CD1c-positive myeloid dendritic cell (primary cell): Measurements from ENCODE around the gene TIMM23B.
A peak's percentile ranks its signal among the peaks of the same experiment; 100 is the strongest.
"Not testable (repeated sequence)": the region's sequence is repeated elsewhere in the genome, so short reads cannot be mapped to it uniquely, and the experiment has no call there.

ENCODE experiments used
- DNase-seq: peaks from one replicate; pipeline ENCODE4 v3.0.0-alpha.2; 2016; ENCODE audit errors: extremely low spot score

TIMM23B gene, protein sequence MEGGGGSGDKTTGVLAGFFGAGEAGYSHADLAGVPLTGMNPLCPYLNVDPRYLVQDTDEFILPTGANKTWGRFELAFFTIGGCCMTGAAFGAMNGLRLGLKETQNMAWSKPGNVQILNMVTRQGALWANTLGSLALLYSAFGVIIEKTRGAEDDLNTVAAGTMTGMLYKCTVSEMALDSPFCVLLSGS

GRCh38 chr10:49941447-49942338 lies at the start of gene TIMM23B, which contains the start of gene PARG:
Gene TIMM23B, plus strand, starts transcription at chr10:49942053. Its CDS starts 142 bp downstream, at chr10:49942195.
Gene PARG, minus strand, starts transcription at chr10:49942027. Its CDS starts 302 bp downstream, at chr10:49941725.
- DNase-seq: peak; percentile 93

- not testable (repeated sequence) for DNase-seq
Observed at GRCh38 chr10:49899999-49900398, 41.9 kb upstream of the TIMM23B start.

GRCh38 chr10:49900406-49900805 lies 41.4 kb upstream of the TIMM23B start:
- DNase-seq: not testable (repeated sequence)

DNA sequence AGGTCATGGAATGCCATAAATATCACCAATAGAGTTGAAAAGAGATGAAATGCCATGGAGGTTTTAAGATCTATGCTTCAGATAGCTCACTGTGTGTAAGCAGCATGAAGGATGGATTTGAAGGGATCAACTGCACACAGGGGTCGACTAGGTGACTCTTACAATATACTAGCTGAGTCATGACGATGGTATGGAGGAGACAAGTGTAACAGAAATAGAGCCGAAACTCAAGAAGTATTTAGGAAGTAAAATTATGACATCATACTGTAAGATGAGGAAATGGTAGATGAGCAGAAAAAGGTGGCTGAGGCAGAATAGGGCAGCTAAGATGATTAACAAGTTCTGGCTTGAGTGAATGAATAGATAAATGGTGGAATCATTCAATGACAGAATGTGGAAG lies 38.0 kb upstream of the TIMM23B start:
- not testable (repeated sequence) for DNase-seq

GRCh38 chr10:49908290-49909080 lies 33.4 kb upstream of the TIMM23B start:
- DNase-seq: not testable (repeated sequence)

- DNase-seq: not testable (repeated sequence)
Observed at GRCh38 chr10:49910295-49910694, 31.6 kb upstream of the TIMM23B start.

- not testable (repeated sequence) for DNase-seq
Observed at GRCh38 chr10:49916451-49916850, 25.4 kb upstream of the TIMM23B start.

GRCh38 chr10:49917927-49918326 lies 23.9 kb upstream of the TIMM23B start:
- not testable (repeated sequence) for DNase-seq

- not testable (repeated sequence) for DNase-seq
Observed at GRCh38 chr10:49922041-49922440, 19.8 kb upstream of the TIMM23B start.

DNA sequence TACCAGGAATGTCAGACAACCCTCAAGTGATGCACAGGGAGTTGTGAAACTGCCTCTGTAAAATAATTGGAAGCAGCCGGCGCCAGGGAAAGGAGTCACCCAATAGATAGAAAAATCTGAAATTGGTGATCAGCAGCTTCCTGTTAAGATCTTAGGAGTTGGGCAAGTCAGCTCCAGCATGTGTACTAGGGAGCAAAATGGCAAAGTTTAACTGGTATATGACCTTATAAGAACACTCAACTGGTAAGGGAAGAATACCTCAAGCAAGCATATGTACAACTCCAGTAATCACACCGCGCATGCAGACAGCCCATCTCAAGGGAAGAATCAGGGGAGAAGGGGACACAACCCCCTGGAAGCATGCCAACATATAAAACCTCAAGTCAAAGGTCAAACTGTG lies 18.3 kb upstream of the TIMM23B start:
- DNase-seq: not testable (repeated sequence)

DNA sequence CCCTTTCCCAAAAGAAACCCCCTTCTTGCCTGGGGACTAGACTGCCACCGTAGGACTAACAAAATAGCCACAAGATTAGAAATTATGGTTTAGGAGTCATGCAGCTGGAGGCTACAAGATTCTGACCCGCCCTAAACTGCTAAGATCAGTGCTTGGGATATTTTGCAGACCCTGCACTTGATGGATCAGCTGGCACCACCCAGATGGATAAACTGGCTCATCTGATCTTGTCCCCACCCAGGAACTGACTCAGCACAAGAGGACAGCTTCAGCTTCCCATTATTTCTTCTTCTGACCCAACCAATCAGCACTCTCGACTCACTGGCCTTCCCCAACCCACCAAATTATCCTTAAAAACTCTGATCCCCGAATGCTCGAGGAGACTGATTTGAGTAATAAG lies 10.6 kb upstream of the TIMM23B start:
- not testable (repeated sequence) for DNase-seq

DNA sequence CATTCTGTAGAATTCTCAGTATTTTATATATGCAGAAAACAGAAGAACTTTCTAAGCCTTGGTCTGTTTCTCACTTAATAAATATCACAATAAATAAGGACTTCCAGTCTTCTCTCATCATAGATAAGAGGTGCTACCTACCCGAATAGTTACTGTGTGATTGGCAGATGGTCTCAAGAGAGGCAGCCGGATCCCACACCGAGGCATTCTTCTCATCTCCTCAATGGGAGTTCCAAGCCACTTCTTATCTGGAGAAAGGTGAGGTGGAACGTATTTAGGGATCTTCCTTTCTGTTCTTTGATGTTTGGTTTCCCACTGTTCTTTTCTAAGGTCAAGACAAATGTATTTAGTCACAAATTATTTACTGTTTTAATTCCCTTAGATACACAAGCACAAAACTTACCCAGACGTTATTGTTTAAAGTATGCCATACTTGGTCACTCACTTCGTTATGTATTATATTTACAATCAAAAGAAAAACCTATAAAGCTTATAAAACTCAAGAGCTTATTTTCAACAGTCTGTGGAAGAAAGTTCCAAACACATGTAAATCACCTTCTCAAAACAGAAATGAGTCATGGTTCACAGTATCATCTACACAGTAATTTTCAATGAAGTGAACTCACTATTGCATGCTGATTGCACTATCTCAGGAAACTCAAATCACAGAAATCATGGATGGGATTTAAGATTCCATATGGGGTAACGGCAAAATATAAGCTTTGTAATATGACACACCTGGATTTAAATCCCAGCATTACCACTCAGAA lies 9.7 kb upstream of the TIMM23B start:
- DNase-seq: not testable (repeated sequence)

GRCh38 chr10:49942339-49942705 lies 469 bp downstream of the TIMM23B start:
- not testable (repeated sequence) for DNase-seq

DNA sequence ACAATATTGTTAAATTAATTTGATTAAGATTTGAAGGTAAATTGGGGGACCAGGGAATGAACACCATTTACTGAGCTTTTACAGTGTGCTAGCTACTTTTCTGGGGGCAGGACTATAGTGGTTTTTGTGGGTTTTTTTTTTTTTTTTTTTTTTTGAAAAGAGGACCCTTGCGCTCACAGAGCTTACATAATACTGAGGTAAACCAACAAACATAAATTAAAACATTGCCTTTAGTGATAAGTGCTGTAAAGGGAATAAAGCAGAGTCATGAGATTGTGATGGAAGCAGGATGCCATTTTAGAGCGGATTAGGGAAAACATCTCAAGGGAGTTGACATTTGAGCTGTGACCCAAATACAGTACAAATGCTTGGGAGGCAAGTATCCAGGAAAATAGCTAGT lies 1.8 kb downstream of the TIMM23B start:
- DNase-seq: not testable (repeated sequence)

DNA sequence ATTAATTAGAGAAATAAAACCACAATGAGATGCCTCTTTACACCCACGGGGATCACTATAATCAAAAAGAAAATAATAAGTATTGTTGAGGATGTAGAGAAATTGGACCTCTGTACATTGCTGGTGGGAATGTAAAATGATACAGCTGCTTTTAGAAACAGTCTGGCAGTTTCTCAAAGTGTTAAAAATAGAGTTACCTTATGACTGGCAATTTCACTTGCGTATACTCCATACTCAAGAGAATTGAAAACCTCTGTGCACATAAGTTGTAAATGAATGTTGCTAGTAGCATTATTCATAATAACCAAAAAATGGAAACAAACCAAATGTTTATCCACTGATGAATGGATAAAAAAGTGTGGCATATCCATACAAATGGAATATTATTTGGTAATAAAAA lies 6.3 kb downstream of the TIMM23B start:
- not testable (repeated sequence) for DNase-seq

DNA sequence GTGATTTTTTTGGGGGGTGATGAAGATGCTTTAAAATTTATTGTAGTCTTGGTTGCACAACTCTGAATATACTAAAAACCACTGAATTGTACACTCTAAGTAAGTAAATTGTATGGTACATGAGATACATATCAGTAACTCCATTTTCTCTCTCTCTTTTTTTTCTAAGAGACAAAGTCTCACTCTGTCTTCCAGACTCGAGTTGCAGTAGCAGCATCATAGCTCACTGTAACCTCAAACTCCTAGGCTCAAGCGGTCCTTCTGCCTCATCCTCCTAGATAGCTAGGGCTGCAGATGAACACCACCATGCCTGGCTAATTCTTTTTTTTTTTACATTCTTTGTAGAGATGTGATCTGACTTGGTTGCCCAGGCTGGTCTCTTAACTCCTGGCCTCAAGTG lies 6.9 kb downstream of the TIMM23B start:
- DNase-seq: not testable (repeated sequence)

GRCh38 chr10:49952006-49952405 lies 10.2 kb downstream of the TIMM23B start:
- DNase-seq: not testable (repeated sequence)

DNA sequence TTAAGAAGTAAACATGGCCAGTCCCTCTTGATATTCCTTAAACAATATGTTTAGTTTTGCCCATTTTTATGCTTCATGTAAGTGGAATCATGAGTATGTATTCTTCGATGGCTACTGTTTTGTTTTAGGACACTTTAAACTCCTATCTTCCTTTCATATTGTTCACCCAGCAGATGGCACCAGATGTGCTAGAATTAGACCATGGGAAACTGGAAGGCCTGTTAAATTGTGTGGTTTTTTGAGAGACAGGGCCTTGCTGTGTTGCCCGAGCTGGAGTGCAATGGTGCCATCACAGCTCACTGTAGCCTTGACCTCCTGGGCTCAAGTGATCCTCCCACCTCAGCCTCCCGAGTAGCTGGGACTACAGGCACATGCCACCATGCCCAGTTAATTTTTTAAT lies 11.3 kb downstream of the TIMM23B start:
- not testable (repeated sequence) for DNase-seq

DNA sequence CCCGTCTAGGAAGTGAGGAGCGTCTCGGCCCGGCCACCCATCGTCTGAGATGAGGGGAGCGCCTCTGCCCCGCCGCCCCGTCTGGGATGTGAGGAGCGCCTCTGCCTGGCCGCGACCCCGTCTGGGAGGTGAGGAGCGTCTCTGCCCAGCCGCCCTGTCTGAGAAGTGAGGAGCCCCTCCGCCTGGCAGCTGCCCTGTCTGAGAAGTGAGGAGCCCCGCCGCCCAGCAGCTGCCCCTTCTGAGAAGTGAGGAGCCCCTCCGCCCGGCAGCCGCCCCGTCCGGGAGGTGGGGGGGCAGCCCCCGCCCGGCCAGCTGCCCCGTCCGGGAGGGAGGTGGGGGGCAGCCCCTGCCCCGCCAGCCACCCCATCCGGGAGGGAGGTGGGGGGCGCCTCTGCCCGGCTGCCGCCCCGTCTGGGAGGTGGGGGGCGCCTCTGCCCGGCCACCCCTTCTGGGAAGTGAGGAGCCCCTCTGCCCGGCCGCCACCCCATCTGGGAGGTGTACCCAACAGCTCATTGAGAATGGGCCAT lies 28.5 kb downstream of the TIMM23B start:
- DNase-seq: not testable (repeated sequence)

- not testable (repeated sequence) for DNase-seq
Observed at GRCh38 chr10:49971466-49971865, 29.6 kb downstream of the TIMM23B start.

- not testable (repeated sequence) for DNase-seq
Observed at GRCh38 chr10:49972094-49972493, 30.2 kb downstream of the TIMM23B start.
